Pancreas (tissue), 10 donors: ENCODE results near the gene MKX. TPM values are rescaled to one million over a fixed set of nuclear protein-coding genes. Genes with fewer than 3 reads are reported as not detected.

Source experiments
- ATAC-seq, 4 donors: fragments of 200-7000 bp; cut with Tn5 transposase; one replicate each; pipeline versions ENCODE4 v1.8.0 to v1.9.1; 2020; ENCODE audit warnings: mild to moderate bottlenecking in 4 of 4, moderate library complexity in 4 of 4
- DNase-seq, 6 donors: peaks; one replicate each; pipeline ENCODE4 v3.0.0-alpha.2; 2020
- FAIRE-seq: peaks from 2 replicates; lab custom pipeline; 2012; peaks lifted over from hg19 to GRCh38; lab: Jason Lieb, UNC
- H3K27ac ChIP-seq, 4 donors: fragments of 200-600 bp; sonication (generic); 1 replicate in 3 of 4; 2 replicates in 1 of 4; pipeline versions ENCODE4 v1.5.0 to v1.8.0; 2020
- H3K27me3 ChIP-seq, 4 donors: fragments of 200-600 bp; one replicate each; pipeline ENCODE4 v1.8.0; 2021
- H3K36me3 ChIP-seq, 3 donors: fragments of 200-600 bp; sonication (generic) in 1 of 3; one replicate each; pipeline versions ENCODE4 v1.5.0 to v1.8.0; 2020 to 2021
- H3K4me1 ChIP-seq, 3 donors: fragments of 200-600 bp; one replicate each; pipeline ENCODE4 v1.8.0; 2021
- H3K4me3 ChIP-seq, 4 donors: fragments of 200-600 bp; sonication (generic) in 2 of 4; one replicate each; pipeline versions ENCODE4 v1.5.0 to v1.8.0; 2020 to 2021
- H3K9me3 ChIP-seq, 4 donors: fragments of 200-600 bp; one replicate each; pipeline ENCODE4 v1.8.0; 2021
- CTCF ChIP-seq, 4 donors: fragments of 200-600 bp; sonication (generic) in 3 of 4; IDR thresholded peaks; one replicate each; pipeline versions ENCODE4 v1.5.0 to v1.8.0; 2021; ENCODE audit warnings: antibody characterized with exemption in 4 of 4
- WGBS, 2 donors: extraction: QIAGEN DNeasy Blood & Tissue Kit; methylation state at CpG; one replicate each; pipeline ENCODE4 v1.1.7; 2013; 5-methylcytosine and 5-hydroxymethylcytosine counted together
- intact Hi-C, 3 donors: fragments of 100-400 bp; cut with DNase I; formaldehyde crosslinking; loops; one replicate each; pipeline versions ENCODE4 v1.11.1 to v1.14.2; 2022
- polyA plus RNA-seq, 2 donors: library from polyadenylated mRNA; stranded (reverse); fragments of 200-250 nt; gene quantifications; one replicate each; pipeline ENCODE4 v1.2.3, GENCODE V29; 2013
- total RNA-seq, 6 donors: library from RNA; stranded (reverse); fragmentation: NEBNext Ultra II Directional in 4 of 6; extraction: Animal tissue kit (Norgen Biotek cat#: 25700) in 4 of 6; gene quantifications; one replicate each; pipeline versions ENCODE4 v1.2.1 to v1.2.4, GENCODE V29; 2021 to 2023
- donor health status: healthy with polysubstance abuse.
- donor health status: DM: no; HTN: no; CAD: no; lungs with moderate emphysema.
- donor health status: DM: no; HTN: no; CAD: no.
- donor health status: control.
- donor health status: control.
- donor health status: Bipolar disorder and iron deficiency.
- donor health status: DM: yes; HTN: yes; CAD: no.
- donor health status: DM: no; HTN: no; CAD: no.
- donor health status: DM: no; HTN: no; CAD: no.
- donor health status: DM: yes; HTN: yes; CAD: no.

The MKX gene
- total and polyA plus RNA-seq, 8 donors, result 0.05 to 3.9 (median 0.17) TPM

GRCh38 chr10:27719052-27719451 is 26.6 kb downstream of the MKX start:
- Histone ChIP-seq H3K27ac (no peak overlapping the region), H3K4me1 (no peaks in the 10 kb centered on the region), H3K36me3 (no peaks in the 10 kb centered on the region), H3K27me3 (no peaks in the 10 kb centered on the region), H3K9me3 (no peaks in the 10 kb centered on the region), H3K4me3 (no peak overlapping the region)
- no peak for FAIRE-seq
- intact Hi-C loops, result no loop called here
- DNase-seq, result no peak
- WGBS, 2 donors, result 82 to 90% methylated on average over 3 of the region's 3 CpGs
- TF ChIP-seq CTCF (IDR thresholded peaks at IDR 0.05), result no peak
- ATAC-seq, result no peak

- ATAC-seq (no peak), FAIRE-seq (no peak), DNase-seq (no peak)
- no peaks in the 10 kb centered on the region for H3K9me3 ChIP-seq
- no peaks in the 10 kb centered on the region for H3K27me3 ChIP-seq
- no peaks in the 10 kb centered on the region for H3K4me1 ChIP-seq
- intact Hi-C loops, result no loop called here
- H3K36me3 ChIP-seq, result no peaks in the 10 kb centered on the region
- no peak for TF ChIP-seq CTCF (IDR thresholded peaks at IDR 0.05)
- H3K27ac ChIP-seq, result no peak overlapping the region
- 78 to 85% methylated on average over 3 of the region's 3 CpGs for WGBS, 2 donors
- H3K4me3 ChIP-seq, result no peak overlapping the region
Observed at GRCh38 chr10:27717861-27718260, 27.8 kb downstream of the MKX start.

DNA sequence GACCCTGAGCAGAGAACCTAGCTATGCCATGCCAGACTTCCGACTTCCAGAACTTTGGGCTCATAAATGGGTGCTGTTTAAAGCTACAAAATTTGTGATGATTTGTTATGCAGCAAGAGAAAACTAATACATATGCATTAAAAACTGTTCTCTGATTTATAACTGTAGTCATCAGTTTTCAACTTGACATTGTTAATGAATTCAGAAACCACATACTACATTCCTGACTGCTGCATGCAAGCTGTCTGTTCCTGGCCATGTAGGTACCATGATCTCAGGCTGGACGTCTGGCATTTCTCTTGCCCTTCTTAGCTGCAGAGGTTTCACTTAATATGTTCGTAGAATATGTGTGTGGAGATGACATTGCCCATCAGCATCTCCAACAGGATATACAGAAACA is 28.4 kb downstream of the MKX start:
- Histone ChIP-seq H3K4me1 (no peaks in the 10 kb centered on the region), H3K4me3 (no peak overlapping the region), H3K27me3 (no peaks in the 10 kb centered on the region), H3K36me3 (no peaks in the 10 kb centered on the region), H3K9me3 (no peaks in the 10 kb centered on the region), H3K27ac (no peak overlapping the region)
- WGBS, 2 donors, result 75 to 82% methylated on average over 3 of the region's 3 CpGs
- no peak for DNase-seq
- no peak for TF ChIP-seq CTCF (IDR thresholded peaks at IDR 0.05)
- intact Hi-C loops, result no loop called here
- FAIRE-seq, result no peak
- no peak for ATAC-seq

DNA sequence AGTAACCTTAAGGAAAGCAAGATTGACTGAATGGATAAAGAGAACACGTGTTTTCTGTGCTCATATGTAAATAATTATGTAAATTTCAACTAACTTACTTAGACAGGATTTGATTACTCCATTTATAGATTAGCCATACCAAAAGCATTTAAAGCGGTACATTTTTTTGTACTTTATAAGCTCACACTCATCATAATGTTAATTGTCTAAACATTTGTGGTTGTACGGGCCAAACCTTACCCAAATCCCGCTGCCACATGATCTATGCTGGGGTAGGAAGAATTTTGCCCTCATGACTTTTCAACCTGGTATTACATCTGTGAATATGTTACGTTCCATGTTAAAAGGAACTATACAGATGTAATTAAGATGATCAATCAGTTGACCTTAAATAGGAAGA is 29.1 kb downstream of the MKX start:
- FAIRE-seq (no peak), DNase-seq (no peak), ATAC-seq (no peak)
- H3K4me1 ChIP-seq, result no peaks in the 10 kb centered on the region
- no peaks in the 10 kb centered on the region for H3K27me3 ChIP-seq
- no peak for TF ChIP-seq CTCF (IDR thresholded peaks at IDR 0.05)
- no peak overlapping the region for H3K4me3 ChIP-seq
- H3K27ac ChIP-seq, result no peak overlapping the region
- intact Hi-C loops, result no loop called here
- H3K9me3 ChIP-seq, result no peaks in the 10 kb centered on the region
- 68 to 71% methylated on average over 5 of the region's 5 CpGs for WGBS, 2 donors
- no peaks in the 10 kb centered on the region for H3K36me3 ChIP-seq

GRCh38 chr10:27715505-27715904 is 30.1 kb downstream of the MKX start:
- H3K27ac ChIP-seq, result no peak overlapping the region
- 72% methylated on average over 3 of the region's 3 CpGs for WGBS, 2 donors
- no peaks in the 10 kb centered on the region for H3K36me3 ChIP-seq
- no peak for TF ChIP-seq CTCF (IDR thresholded peaks at IDR 0.05)
- no peak for DNase-seq
- H3K9me3 ChIP-seq, result no peaks in the 10 kb centered on the region
- intact Hi-C loops, result no loop called here
- no peaks in the 10 kb centered on the region for H3K27me3 ChIP-seq
- no peaks in the 10 kb centered on the region for H3K4me1 ChIP-seq
- ATAC-seq, result no peak
- FAIRE-seq, result no peak
- H3K4me3 ChIP-seq, result no peak overlapping the region
